Stimulated activated naive CD4-positive, alpha-beta T cell treated with Interleukin-2 at 50 U/mL for 16 hours (primary cell): ENCODE data around the gene SDK1.

Experiments
- DNase-seq: peaks from one replicate; lab custom pipeline; 2025; lab: John Stamatoyannopoulos, UW

SDK1 gene

DNA sequence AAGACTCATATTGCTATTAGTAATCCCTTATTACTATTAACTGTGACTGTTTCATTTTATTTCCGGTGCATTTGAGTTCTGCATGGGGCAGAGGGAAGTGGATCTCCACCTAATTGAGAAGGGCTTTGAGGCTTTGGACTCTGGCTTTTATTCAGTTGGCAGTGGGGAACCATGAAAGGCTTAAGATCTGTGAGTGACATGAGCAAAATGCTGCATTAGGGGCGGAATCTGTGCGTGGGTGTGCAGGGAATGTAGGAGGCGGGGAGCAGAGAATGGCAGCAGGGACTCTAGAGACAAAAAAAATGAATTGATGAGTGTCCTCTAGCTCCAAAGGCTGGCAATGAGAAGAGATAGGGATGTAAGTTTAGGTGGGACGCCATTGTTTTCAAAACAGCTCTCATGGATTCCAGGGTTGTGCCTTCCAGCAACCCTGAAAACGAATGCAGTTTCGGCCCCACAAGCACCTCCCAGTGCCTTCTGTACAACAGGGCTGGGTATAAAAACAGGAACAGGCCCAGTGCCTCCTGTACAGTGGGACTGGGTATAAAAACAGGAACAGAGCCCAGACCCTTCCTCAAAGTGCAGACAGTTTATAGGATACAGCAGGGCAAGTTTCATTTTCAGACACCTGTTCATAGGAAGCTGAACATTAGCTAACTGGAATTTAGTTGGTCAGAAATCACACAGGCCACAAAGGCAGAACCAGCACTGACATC lies 717.7 kb downstream of the SDK1 start:
- no peak for DNase-seq

GRCh38 chr7:4020086-4020485 lies 719.0 kb downstream of the SDK1 start:
- no peak for DNase-seq

DNA sequence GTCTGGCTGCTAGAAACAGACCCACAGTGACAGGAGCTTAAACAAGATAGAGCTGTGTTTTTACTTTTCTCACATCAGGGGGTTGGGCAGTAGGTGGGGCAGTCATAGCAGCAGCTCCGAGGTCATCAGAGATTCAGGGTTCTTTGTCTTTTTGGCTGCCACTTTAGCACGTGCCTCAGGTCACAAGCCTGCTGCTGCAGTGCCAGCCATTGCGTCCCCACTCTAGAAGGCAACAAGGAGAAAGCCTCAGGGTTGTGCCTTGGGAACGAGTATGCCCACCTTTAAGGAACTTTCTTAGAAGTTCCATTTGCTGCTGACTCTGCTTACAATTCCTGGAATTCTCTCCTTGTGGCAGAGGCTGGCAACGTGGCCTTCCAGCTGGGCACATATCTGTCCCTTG lies 720.4 kb downstream of the SDK1 start:
- no peak for DNase-seq

- no peak for DNase-seq
Observed at GRCh38 chr7:4022265-4022664, 721.2 kb downstream of the SDK1 start.

GRCh38 chr7:4023502-4023901 lies 722.5 kb downstream of the SDK1 start:
- DNase-seq, result no peak

DNA sequence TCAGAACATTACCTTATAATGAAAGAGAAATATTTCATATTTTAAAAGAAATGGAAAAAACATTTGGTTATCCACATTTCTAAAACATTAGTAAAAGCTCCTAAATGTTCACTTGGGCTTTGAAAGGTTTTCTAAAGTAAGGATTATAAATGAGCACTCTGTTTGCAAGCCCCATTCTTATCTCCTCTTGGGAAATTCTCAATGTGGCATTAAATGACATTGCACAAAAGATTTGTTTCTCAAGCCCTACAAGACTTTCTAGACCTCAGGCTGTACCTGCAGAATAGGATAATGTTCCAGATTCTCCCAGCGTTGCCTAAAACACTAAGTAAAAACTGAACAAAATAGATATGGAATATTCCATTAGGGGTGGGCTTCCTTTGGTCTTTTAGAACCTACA lies 723.1 kb downstream of the SDK1 start:
- DNase-seq, result no peak

GRCh38 chr7:4024806-4025205 lies 723.8 kb downstream of the SDK1 start:
- DNase-seq, result no peak

DNA sequence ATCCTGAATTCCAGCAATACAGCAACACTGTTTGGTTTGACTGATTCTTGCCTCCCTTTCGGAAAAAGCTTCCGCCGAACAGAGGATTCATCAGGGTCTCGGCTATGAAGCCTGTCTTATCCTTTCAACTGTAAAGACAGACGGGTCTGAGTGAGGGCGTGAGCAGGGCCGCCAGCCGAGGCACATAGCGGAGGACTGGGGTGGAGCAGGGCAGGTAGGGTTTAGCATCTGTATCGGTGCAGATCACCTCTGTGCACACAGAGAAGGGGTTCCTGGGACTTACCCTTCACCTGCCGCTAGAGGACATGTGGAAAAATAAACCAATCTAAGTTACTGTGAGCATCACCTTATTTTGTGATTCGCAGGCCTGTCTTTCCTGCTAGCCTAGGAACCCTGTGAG lies 724.2 kb downstream of the SDK1 start:
- no peak for DNase-seq

GRCh38 chr7:4025694-4026615 lies 724.9 kb downstream of the SDK1 start:
- DNase-seq, result no peak

DNA sequence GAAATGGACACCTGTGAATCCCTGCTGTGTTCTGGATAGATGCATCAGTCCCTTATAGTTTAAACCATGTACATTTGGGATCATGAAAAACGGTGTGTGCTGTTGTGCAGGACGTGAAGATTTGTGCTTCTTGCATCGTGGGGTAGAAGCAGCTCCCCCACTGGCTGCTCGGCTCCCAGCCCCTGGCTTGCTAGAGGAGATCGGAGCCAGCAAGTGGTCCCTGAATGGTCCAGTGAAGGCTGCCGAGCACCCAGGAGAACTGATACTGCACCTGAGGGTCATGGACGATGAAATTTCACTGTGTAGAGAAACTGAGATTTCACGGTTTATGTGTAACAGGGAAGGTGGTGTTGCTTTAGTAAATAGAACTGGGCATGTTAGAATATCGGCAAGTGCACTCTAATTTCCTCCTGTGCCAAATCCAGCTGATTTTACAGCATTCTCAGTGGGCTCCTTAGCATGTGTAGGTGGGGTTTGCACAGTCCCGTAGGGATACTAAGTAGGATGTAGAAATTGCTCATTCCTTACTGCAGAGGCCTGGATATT lies 726.0 kb downstream of the SDK1 start:
- no peak for DNase-seq

DNA sequence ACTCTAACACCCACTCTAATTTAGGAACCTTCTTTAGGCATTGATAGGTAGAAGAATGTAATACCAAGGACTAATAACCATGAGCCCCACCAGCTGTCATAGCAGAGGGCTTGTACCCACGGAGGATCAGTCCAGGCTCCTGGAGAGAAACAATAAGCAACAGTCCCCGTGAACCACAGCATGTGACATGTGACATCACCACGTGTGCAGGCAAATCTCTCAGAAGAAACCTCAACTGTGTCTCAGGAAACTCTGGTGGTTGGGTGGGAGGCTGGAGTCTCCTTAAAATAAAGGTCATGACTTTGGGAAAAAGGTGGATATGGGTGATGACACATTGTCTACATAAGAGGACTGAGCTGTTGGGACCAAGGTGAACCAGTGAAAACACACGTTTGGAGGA lies 727.2 kb downstream of the SDK1 start:
- DNase-seq, result no peak

DNA sequence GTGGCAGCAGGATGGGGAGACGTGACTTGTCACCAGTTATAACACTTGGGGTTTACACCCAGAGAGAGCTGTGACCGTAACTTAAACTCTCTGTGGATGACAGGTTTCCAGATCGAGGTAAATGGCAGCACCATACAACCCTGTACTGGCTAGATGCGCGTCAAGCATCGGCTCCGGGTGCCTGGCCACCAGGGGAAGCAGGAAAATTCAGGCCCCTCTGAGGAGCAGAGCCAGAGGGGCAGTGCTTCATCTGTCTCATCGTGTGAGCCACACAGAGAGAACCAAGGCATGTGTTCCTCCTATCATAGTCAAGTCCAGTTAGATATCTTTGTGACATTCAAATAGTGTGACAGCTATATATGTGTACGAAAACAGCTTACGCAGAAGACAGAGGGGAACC lies 728.9 kb downstream of the SDK1 start:
- no peak for DNase-seq

DNA sequence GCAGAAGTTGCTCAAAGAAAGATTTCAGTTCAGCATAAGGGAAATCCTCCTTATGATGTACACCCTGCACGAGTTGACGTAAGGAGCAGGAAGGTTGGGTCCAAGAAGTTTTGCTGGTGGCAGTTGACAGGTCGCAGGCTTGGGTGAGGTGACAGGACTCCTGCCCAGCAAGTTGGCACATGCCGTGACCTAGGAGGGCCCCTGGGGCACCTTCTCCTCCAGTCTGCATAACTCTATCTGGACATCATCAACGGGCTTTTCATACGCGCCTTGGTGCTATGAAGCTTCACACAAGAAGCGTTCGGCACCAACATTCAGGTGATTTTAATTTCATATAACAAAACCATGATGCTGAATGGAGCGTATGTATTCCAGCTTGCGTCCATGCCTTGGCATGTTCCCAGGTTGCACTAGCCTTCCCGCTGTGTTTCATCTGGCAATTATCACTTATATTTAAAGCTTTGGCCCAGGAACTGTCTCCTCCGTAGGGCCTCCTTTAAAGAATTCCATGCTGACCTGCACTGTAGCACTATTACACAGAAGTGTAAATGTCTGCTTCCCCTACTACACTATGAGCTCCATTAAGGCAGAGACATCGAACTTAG lies 729.4 kb downstream of the SDK1 start:
- DNase-seq, result no peak

- no peak for DNase-seq
Observed at GRCh38 chr7:4033996-4034395, 732.9 kb downstream of the SDK1 start.

- no peak for DNase-seq
Observed at GRCh38 chr7:4037308-4037707, 736.3 kb downstream of the SDK1 start.

GRCh38 chr7:4037877-4038276 lies 736.8 kb downstream of the SDK1 start:
- DNase-seq, result no peak

GRCh38 chr7:4040109-4040928 lies 739.3 kb downstream of the SDK1 start:
- no peak for DNase-seq

GRCh38 chr7:4042402-4043045 lies 741.5 kb downstream of the SDK1 start:
- no peak for DNase-seq

- no peak for DNase-seq
Observed at GRCh38 chr7:4043988-4044387, 742.9 kb downstream of the SDK1 start.

DNA sequence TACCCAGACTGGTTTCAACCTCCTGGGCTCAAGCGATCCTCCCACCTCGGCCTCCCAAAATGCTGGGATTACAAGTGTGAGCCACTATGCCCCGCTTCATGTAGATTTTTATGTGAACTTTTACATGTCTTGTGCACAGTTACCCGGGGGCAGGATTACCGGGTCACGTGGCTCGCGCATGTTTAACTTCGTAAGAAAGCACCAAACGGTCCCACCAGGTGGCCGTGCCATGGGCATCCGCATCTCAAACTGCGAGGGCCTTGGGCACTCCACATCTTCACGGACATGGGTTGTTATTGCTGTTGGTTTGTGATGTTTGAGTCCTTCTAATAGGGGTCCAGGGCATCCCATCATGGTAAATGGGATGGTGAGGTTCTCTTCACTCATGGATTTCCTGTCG lies 744.4 kb downstream of the SDK1 start:
- DNase-seq, result no peak

GRCh38 chr7:4045975-4046374 lies 744.9 kb downstream of the SDK1 start:
- no peak for DNase-seq
